CD4-positive, alpha-beta T cell treated with Interleukin-10 for 1 hour (primary cell): Measurements from ENCODE around the gene CCDC47.
"Not testable (repeated sequence)": the region's sequence is repeated elsewhere in the genome, so short reads cannot be mapped to it uniquely, and the experiment has no call there.

Experiments
- DNase-seq: peaks from one replicate; pipeline ENCODE4 v3.0.0-alpha.2; 2020

The CCDC47 gene, protein sequence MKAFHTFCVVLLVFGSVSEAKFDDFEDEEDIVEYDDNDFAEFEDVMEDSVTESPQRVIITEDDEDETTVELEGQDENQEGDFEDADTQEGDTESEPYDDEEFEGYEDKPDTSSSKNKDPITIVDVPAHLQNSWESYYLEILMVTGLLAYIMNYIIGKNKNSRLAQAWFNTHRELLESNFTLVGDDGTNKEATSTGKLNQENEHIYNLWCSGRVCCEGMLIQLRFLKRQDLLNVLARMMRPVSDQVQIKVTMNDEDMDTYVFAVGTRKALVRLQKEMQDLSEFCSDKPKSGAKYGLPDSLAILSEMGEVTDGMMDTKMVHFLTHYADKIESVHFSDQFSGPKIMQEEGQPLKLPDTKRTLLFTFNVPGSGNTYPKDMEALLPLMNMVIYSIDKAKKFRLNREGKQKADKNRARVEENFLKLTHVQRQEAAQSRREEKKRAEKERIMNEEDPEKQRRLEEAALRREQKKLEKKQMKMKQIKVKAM

DNA sequence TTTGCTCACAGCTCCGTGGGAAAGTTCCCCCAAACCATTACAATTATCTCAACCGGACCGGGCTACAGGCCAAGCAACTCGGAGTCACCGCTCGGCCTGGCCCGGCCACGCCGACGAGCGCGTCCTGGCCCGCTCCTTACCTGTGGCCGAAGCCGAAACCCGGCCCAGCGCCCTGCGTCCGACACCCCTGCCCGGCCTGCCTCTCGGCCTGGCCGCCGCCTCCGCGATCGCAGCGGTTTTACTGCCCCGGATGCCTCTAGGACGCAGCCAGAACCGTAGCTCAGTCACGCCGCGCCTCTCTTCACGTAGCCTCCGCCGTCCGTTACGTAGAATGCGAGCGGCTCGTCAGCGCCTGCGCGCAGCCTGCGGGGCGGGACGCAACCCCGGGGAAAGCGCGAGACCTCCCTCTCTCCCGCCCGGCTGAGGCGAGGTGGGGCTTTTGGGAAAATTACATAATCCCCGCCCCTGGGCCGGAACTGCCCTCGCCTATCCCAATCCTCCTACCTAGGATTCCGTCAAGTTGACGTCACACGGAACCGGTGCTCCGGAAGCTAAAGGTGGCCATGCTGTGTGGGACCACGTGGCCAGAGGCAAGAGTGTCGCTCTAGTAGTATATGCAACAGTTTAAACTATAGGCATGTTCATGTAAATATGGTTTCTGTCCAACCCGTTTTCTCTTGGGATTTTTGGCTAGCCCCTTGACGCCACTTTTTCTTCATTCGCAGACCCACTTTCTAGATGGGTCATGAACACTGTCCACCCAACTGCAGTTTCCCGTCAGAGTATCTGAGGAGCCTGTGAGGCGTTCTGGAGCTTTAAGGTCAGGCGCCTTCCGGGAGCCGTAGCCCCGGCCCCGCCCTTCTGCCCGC is at the start of gene CCDC47:
CCDC47 (minus strand) TSS at position 326 of the 869 bp plus-strand sequence. CDS start 7,422 bp downstream, outside the sequence.
- peak; percentile 99 for DNase-seq

GRCh38 chr17:63822537-63822936 is 49.1 kb upstream of the CCDC47 start:
- no peak for DNase-seq

GRCh38 chr17:63821804-63822203 is 48.4 kb upstream of the CCDC47 start:
- DNase-seq: no peak

DNA sequence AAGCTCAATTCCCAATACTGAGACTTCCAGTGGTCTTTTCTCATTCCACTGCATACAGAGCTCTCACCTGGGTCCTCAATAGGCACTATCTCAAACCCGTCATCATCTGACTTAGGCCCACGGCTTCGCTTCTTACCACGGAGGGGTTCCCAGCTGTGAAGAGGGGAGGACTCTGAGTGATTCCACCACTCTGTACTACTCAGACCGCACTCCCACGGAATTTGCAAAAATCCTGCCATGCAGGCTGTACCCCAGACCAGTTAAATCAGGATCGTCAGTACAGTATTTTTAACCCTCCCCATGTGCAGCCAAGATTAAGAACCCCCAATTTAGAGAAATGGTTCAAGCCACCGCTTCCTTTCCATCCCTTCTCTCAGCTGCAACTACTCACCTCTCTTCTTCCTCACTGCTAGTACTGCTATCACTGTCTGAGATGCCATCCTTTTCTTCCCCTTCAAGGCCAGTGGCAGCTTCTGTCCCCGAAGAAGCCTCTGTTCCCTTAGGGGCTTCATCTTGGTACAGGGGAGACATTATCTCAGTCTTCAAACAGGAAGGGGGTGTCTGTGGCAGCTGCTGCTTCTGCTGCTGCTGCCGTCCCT is 47.7 kb upstream of the CCDC47 start:
- no peak for DNase-seq

- DNase-seq: peak; percentile 41
Observed at GRCh38 chr17:63819585-63820537, 46.5 kb upstream of the CCDC47 start.

- DNase-seq: no peak
Observed at GRCh38 chr17:63819131-63819530, 45.7 kb upstream of the CCDC47 start.

DNA sequence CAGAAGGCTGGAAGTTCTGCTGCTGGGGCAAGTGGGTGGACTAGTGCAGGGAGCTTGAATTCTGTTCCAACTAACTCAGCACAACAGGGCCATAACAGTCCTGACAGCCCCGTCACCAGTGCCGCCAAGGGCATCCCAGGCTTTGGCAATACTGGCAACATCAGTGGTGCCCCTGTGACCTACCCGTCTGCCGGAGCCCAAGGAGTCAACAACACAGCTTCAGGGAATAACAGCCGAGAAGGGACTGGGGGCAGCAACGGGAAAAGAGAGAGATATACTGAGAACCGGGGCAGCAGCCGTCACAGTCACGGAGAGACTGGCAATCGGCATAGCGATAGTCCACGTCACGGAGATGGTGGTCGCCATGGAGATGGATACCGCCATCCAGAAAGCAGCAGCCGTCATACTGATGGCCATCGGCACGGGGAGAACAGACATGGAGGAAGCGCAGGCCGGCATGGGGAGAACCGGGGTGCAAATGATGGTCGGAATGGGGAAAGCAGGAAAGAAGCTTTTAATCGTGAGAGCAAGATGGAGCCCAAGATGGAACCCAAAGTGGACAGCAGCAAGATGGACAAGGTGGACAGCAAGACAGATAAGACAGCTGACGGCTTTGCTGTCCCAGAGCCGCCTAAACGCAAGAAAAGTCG is 44.5 kb upstream of the CCDC47 start:
- DNase-seq: no peak

- no peak for DNase-seq
Observed at GRCh38 chr17:63816669-63817068, 43.3 kb upstream of the CCDC47 start.

DNA sequence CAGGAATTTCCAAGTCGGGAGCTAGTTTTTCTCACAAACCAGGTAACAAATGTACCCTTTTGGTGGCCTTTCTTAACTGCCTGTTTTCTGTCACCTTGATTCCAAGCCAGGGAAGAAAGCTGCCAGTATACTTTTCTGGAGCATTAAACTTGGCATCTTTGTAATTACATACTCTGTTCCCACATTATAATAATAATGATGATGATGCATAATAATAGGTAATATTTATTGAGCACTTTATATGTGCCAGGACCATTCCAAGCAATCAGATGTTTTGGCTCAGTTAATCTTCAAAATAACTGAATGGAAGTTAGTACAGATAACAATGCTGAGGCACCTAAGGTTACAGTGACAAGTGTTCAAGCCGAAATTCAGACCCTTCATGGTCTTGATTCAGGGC is 42.7 kb upstream of the CCDC47 start:
- no peak for DNase-seq

- DNase-seq: no peak
Observed at GRCh38 chr17:63809970-63810369, 36.6 kb upstream of the CCDC47 start.

GRCh38 chr17:63805591-63805990 is 32.2 kb upstream of the CCDC47 start:
- no peak for DNase-seq

GRCh38 chr17:63804328-63804727 is 30.9 kb upstream of the CCDC47 start:
- DNase-seq: no peak

DNA sequence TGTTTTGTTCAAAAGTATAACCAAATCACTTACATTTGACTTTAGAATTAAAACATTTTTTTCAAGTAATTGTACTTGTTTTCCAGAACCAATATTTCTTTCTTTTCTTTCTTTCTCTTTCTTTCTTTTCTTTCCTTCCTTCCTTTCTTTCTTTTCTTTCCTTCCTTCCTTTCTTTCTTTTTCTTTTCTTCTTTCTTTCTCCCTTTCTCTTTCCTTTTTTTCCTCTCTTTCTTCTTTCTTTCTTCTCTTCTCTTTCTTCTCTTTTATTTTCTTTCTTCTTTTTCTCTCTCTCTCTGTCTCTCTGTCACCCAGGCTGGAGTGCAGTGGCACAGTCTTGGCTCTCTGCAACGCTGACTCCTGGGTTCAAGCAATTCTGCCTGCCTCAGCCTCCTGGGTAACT is 27.4 kb upstream of the CCDC47 start:
- DNase-seq: no peak

GRCh38 chr17:63798572-63799106 is 25.2 kb upstream of the CCDC47 start:
- no peak for DNase-seq

- not testable (repeated sequence) for DNase-seq
Observed at GRCh38 chr17:63796375-63796774, 23.0 kb upstream of the CCDC47 start.

GRCh38 chr17:63792055-63792729 is 18.8 kb upstream of the CCDC47 start:
- no peak for DNase-seq

- DNase-seq: no peak
Observed at GRCh38 chr17:63790057-63790456, 16.7 kb upstream of the CCDC47 start.

DNA sequence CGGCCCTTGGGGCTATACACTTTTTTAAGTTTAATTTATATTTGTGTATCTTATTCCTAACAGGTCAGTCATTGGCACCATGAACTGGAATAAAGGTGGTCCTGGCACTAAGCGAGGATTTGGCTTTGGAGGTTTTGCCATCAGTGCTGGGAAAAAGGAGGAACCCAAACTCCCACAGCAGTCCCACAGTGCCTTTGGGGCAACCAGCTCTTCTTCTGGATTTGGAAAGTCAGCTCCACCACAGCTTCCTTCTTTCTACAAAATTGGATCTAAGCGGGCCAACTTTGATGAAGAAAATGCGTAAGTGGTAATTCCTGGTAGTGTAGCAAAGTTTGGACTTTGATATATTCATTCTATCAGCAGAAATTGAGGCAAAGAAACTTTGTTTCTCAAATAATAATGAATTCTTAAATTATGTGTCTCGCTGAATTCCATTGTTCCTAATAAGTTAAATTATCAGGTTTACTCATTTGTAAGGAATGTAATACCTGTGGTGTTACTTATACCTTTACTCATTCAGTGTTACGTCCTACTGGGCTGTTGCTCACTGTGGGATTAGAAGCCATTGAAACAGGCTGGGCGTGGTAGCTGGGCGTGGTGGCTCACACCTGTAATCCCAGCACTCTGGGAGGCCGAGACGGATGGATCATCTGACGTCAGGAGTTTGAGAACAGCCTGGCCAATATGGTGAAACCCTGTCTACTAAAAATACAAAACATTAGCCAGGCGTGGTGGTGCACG is 13.7 kb upstream of the CCDC47 start:
- no peak for DNase-seq

GRCh38 chr17:63786117-63786516 is 12.7 kb upstream of the CCDC47 start:
- no peak for DNase-seq

DNA sequence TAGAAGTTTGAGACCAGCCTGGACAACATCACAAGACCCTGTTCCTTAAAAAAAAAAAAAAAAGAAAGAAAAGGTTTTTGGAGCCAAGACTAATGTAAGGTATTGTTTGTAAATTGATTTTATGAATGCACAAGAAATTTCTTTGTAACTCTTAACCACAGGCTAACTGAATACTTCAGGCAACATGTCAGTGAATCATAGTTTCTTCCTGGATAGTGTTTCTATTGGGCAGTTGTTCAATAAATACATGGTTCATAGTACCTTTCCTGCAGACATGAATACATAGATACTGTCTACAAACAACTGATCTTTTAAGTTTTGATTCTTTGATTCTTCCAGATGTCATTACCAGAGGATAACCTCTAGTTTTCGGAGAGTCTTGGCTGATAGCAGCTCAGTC is 12.2 kb upstream of the CCDC47 start:
- DNase-seq: no peak
